Measurements from ENCODE around the gene TRIM71. TPM values are rescaled to one million over a fixed set of nuclear protein-coding genes. Genes with fewer than 3 reads are reported as not detected.
A peak's percentile ranks its signal among the peaks of the same experiment; 100 is the strongest.

The TRIM71 gene
- total RNA-seq, 2 donors from 2014 or later = 154 to 169 TPM

GRCh38 chr3:32890420-32891276 is 72.9 kb downstream of the TRIM71 start:
- Histone ChIP-seq H3K4me1 (ENCODE audit: control insufficient read depth, insufficient read depth, low read length) (no peaks in the 10 kb centered on the region), H3K9ac (ENCODE audit: extremely low read depth, low read length, poor library complexity, severe bottlenecking) (no peak overlapping the region), H3K9me3 (ENCODE audit: control insufficient read depth, low read length) (no peaks in the 10 kb centered on the region), H3K27ac (ENCODE audit: low read depth, low read length) (no peak overlapping the region), H3K4me3 (ENCODE audit: low read length) (no peak overlapping the region), H3K27me3 (ENCODE audit: control insufficient read depth, insufficient read depth, low read length, poor library complexity, severe bottlenecking) (no peaks in the 10 kb centered on the region), H3K36me3 (ENCODE audit: control insufficient read depth, insufficient read depth, low read length) (peaks cover 84% of the 10 kb centered on the region)
- H3K9me3 Mint-ChIP-seq = no peaks in the 10 kb centered on the region
- peak overlapping the region; percentile 23 for H3K27ac Mint-ChIP-seq
- H3K4me3 Mint-ChIP-seq = no peak overlapping the region
- no peak for DNase-seq
- H3K27me3 Mint-ChIP-seq (ENCODE audit: insufficient read depth) = no peaks in the 10 kb centered on the region
- peaks cover 91% of the 10 kb centered on the region for H3K36me3 Mint-ChIP-seq (ENCODE audit: low read depth)
- no peak for TF ChIP-seq CTCF (conservative IDR thresholded peaks at IDR 0.05)
- 96 to 97% methylated on average over 24 to 42 of the region's 42 CpGs for WGBS, 2 experiments (ENCODE audit: insufficient coverage in 1 of 2, insufficient read length in 1 of 2)
- H3K4me1 Mint-ChIP-seq = peaks cover 11% of the 10 kb centered on the region

GRCh38 chr3:32891365-32891764 is 73.6 kb downstream of the TRIM71 start:
- DNase-seq = no peak
- H3K27ac Mint-ChIP-seq = peak overlapping the region; percentile 23
- no peak overlapping the region for H3K9ac ChIP-seq (ENCODE audit: extremely low read depth, low read length, poor library complexity, severe bottlenecking)
- H3K4me1 Mint-ChIP-seq = peaks cover 15% of the 10 kb centered on the region
- H3K4me3 ChIP-seq (ENCODE audit: low read length) = no peak overlapping the region
- H3K36me3 ChIP-seq (ENCODE audit: control insufficient read depth, insufficient read depth, low read length) = peaks cover 80% of the 10 kb centered on the region
- TF ChIP-seq CTCF (conservative IDR thresholded peaks at IDR 0.05) = no peak
- H3K27ac ChIP-seq (ENCODE audit: low read depth, low read length) = no peak overlapping the region
- H3K9me3 Mint-ChIP-seq = no peaks in the 10 kb centered on the region
- H3K9me3 ChIP-seq (ENCODE audit: control insufficient read depth, low read length) = no peaks in the 10 kb centered on the region
- H3K27me3 ChIP-seq (ENCODE audit: control insufficient read depth, insufficient read depth, low read length, poor library complexity, severe bottlenecking) = no peaks in the 10 kb centered on the region
- H3K27me3 Mint-ChIP-seq (ENCODE audit: insufficient read depth) = no peaks in the 10 kb centered on the region
- H3K36me3 Mint-ChIP-seq (ENCODE audit: low read depth) = peaks cover 90% of the 10 kb centered on the region
- H3K4me1 ChIP-seq (ENCODE audit: control insufficient read depth, insufficient read depth, low read length) = no peaks in the 10 kb centered on the region
- no peak overlapping the region for H3K4me3 Mint-ChIP-seq
- 96 to 97% methylated on average over 13 to 19 of the region's 19 CpGs for WGBS, 2 experiments (ENCODE audit: insufficient coverage in 1 of 2, insufficient read length in 1 of 2)

GRCh38 chr3:32892625-32893598 is 75.1 kb downstream of the TRIM71 start:
- TF ChIP-seq CTCF (conservative IDR thresholded peaks at IDR 0.05) = no peak
- Mint-ChIP-seq H3K27me3 (ENCODE audit: insufficient read depth) (no peaks in the 10 kb centered on the region), H3K4me3 (no peak overlapping the region), H3K4me1 (peaks cover 21% of the 10 kb centered on the region), H3K9me3 (no peaks in the 10 kb centered on the region), H3K27ac (peak overlapping the region; percentile 52), H3K36me3 (ENCODE audit: low read depth) (peaks cover 83% of the 10 kb centered on the region)
- no peak overlapping the region for H3K4me3 ChIP-seq (ENCODE audit: low read length)
- no peak overlapping the region for H3K9ac ChIP-seq (ENCODE audit: extremely low read depth, low read length, poor library complexity, severe bottlenecking)
- H3K4me1 ChIP-seq (ENCODE audit: control insufficient read depth, insufficient read depth, low read length) = no peaks in the 10 kb centered on the region
- H3K27ac ChIP-seq (ENCODE audit: low read depth, low read length) = no peak overlapping the region
- DNase-seq = no peak
- H3K36me3 ChIP-seq (ENCODE audit: control insufficient read depth, insufficient read depth, low read length) = peaks cover 68% of the 10 kb centered on the region
- WGBS, 2 experiments (ENCODE audit: insufficient coverage in 1 of 2, insufficient read length in 1 of 2) = 94 to 96% methylated on average over 5 to 8 of the region's 8 CpGs
- H3K9me3 ChIP-seq (ENCODE audit: control insufficient read depth, low read length) = no peaks in the 10 kb centered on the region
- H3K27me3 ChIP-seq (ENCODE audit: control insufficient read depth, insufficient read depth, low read length, poor library complexity, severe bottlenecking) = no peaks in the 10 kb centered on the region
